ENCODE results near the gene RNF126.
"Not testable (repeated sequence)": the region's sequence is repeated elsewhere in the genome, so short reads cannot be mapped to it uniquely, and the experiment has no call there.

RNF126 gene

DNA sequence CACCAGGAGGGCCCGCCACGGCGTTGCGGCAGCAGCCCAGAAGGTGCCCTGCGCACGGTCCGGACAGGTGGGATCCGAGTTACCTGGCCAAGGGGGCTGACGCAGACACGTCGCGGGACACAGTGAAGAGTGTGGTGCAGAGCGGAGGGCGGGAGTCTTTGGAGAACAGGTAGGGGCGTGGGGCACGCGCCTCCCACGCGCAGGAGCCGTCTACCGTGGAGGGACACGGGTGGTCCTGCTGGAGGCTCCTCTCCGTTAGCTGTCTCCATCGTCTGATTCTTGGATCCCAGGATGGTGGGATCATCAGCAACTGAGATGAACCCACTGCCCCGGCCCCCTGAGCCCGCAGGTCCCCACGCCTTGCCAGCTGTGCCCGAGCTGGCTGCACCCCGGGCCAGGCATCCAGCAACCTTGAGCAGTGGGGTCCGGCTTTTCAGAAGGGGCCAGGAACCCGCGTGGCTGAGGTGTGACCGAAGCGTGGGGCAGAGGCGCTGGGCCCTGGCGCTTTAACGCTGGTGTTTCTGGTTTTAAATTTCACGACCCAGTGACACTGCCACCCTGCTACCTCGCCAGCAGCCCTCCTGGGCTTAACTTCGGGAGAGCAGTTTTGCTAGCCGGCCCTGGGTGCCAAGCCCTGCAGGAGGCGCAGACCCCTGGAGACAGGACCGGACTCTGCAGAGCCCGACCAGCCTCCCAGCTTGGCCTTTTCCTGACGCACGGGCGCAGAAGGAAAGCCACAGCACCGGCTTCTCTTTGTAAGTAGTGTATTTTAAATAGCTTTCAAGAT is 16.0 kb downstream of the RNF126 start:
- DNase-seq (ENCODE audit: low spot score), result no peak

DNA sequence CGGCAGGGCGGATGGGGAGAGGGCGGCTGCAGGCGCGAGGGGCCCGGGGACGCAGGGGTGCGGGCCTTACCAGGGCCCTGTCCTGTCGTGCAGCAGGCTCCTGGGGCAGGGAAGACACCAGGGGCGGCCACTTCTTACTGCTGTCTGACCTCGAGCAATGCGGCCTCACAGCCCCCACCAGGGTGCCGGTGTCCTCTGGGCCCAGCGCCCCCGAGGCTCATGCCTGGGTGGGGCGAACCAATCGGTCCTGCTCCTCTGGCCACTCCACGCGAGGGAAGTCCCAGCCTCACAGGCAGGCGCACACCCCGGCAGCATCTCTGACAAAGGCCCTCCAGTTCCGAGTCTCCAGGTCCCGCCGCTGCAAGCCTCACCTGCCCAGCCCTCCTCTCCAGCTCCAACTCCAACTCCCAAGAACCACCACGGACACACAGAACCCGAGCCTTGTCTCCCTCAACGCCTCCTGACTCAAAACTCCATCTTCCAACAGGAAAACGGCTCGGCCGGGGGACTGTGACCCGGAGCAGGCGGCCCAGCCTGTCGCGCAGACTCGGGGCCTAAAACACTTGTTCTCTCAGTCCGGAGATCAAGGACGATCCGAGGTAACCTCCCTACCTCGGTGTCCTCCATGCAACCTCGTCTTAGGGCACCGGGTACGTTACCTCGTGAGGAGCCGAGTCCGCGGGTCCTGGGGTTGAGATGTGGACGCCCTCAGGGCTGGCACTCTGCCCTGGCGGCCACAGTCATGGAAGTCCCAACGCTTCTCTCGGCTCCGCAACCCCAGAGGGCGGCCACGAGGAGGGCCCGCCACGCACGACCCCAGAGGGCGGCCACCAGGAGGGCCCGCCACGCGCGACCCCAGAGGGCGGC is 16.9 kb downstream of the RNF126 start:
- no peak for DNase-seq (ENCODE audit: low spot score)

DNA sequence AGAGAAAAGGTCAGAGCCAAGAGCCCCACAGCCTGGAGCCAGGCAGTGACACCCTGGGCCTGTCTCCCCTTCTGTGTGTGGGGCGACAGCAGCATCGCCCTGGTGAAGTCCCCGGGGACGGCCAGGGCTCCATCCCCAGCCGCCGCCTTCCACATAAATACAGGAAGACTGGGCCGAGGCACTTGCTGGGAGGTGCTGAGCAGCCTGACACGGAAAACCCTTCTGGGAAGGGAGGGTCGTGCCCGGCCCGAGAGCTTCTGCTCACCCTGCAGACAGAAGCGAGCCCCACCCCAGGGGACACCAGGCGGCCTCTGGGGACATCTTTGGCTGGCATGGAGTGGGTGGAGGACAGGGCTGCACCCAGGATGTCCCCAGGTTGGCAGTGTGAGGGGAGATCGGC is 18.2 kb downstream of the RNF126 start:
- DNase-seq (ENCODE audit: low spot score), result no peak

DNA sequence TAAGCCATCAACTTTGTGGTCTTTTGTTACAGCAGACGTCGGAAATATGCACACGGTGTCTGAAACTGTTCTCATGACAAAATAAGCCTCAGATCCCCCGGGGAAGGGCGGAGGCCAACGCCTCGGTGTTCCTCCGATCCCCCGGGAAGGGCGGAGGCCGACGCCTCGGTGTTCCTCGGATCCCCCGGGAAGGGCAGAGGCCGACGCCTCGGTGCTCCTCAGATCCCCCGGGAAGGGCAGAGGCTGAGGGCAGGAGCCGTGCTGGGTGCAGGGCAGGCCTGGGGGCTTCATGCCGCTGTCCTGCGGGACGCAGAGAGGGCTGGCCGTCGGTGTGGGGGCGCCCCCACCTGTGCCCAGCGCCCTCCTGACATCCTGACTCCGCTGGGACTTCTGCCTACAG is 18.7 kb downstream of the RNF126 start:
- no peak for DNase-seq (ENCODE audit: low spot score)

DNA sequence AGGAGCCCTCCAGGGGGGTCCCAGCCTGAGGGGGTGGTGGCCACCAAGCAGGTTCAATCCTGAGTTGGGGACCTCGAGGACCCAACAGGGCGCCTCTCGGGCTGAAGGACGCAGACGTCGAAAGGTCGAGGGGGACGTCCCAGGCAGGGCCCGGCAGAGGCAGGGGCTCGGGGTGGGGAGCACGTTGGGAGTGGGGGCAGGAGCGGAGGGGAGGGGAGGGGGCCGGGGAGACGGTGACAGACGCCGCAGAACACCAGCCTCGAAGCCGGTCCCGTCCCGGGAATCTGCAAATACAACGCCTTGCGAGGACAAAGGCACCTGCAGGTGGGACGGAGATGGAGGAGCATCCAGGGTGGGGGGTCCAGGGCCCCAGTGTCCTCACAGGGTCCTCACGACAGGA is 19.3 kb downstream of the RNF126 start:
- DNase-seq (ENCODE audit: low spot score), result no peak

DNA sequence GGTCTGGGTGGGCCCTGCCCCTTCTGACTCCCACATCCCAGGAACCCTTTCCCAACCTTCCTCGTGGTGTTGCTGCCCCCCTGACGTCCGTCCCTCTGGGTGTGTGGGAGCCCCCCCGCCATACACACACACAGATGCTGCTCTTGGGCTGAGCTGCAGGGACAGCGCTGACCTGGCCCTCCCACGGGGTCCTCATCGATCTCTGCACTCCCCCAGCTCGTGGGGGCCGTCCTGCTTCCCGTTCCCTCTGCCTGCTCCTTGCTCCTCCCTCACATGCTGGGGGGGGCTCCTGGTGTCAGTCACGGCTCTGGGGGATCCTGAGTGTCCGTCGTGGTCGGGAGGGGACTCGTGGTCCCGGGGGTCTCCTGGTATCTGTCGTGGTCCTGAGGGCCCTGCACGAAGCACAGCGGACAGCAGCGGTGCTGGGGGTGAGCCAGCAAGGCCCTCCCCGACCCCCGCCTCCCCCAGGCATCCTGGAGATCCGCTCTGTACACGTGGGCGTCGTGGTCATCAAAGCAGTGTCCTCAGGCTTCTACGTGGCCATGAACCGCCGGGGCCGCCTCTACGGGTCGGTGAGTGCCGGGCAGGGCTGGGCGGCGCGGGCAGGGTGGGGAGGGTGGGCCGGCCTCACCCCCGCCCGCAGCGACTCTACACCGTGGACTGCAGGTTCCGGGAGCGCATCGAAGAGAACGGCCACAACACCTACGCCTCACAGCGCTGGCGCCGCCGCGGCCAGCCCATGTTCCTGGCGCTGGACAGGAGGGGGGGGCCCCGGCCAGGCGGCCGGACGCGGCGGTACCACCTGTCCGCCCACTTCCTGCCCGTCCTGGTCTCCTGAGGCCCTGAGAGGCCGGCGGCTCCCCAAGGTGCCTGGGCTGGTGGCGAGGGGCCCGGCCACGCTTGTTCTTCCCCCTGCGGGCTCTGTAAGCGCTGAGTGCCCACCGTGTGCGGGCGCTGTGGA is 20.0 kb downstream of the RNF126 start:
- no peak for DNase-seq (ENCODE audit: low spot score)

DNA sequence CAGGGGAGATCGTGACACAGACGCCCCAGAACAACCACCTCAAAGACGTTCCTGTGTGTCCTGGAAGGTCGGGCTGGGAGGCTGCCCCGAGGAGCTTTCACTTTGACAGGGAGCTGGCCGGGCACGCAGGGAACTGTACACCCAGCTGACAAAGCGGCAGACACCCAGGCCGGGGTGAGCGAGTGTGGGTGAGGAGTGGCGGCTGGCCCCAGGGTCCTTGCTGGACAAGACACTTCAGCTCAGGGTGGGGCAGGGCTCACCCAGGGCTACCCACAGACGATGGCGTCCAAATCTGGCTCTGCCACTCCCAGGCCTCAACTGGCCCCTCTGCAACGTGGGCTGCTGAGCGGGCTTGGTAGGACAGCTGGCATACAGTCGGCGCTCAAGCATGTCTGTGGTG is 21.3 kb downstream of the RNF126 start:
- no peak for DNase-seq (ENCODE audit: low spot score)

DNA sequence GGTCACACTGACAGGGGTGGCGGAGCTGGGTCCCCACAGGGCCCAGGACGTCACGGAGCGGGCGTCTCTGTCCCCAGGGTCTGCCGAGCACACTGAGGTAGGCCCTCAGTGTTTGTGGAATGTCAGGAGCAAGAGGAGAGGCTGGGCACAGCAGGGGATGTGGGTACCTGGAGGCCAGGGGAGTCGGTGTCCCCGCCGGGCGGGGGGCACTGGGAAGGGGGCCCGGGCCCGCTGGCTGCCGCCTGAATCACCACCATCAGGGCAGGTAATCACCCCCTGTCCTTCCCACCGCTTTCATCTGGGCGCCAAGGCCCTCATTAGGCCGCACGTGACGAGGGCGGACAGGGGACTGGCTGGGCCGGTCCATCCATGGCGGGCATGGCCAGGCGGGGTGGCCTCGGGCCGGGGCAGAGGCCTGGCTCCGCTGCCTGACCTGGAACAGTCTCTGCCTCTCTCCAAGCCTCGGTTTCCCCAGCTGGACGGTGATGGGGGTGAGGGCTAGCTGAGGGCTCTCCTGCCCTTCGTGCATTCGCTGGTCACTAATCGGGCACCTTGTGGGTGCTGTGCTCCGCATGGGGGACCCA is 22.3 kb downstream of the RNF126 start:
- no peak for DNase-seq (ENCODE audit: low spot score)

DNA sequence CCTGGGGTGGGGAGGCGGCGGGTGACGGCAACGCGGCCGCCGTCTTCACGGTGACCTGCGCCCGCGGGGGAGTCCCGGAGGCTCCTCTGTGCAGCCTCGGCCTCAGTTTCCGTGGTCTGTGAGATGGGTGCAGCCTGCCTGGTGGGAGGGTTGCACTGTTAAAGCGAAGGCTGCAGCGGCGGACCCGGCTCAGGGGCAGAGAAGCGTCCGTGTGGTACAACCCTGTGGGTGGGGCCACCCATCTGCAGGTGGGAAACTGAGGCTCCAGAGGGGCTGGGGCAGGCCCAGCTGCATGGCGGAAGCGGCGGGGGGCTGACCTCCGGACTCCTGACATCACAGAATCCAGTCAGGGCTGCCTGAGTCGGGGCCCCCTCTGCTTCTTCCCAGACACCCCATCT is 22.9 kb downstream of the RNF126 start:
- DNase-seq (ENCODE audit: low spot score), result no peak

DNA sequence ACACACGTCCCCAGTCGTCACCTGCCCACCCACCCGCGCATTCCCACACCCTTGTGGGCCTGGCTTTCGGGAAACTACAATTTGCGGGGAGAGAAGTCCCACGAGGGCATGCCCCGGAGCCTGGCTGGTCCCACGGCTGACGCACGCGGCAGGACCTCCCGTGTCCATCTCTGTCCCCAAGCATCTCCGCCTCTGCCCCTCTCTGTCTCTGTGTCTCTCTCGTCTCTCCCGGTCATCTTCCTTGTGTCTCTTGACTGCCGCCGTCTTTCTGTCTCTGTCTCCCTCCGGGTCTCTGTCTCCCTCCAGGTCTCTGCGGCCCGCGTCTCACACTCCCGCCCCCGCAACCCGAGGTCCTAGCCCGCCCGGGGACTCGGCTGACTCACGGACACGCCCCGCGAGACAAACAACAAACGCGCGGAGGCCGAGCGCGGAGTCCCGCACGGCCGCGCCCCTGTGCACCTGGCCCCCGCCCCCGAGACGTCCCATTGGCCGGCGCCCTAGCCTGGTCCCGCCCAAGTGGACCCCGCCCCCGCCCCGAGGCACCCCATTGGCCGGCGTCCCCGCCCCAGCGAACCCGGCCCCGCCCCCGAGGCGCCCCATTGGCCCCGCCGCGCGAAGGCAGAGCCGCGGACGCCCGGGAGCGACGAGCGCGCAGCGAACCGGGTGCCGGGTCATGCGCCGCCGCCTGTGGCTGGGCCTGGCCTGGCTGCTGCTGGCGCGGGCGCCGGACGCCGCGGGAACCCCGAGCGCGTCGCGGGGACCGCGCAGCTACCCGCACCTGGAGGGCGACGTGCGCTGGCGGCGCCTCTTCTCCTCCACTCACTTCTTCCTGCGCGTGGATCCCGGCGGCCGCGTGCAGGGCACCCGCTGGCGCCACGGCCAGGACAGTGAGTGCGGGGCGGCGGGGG is 23.5 kb downstream of the RNF126 start, which contains the start of gene FGF22:
FGF22 (plus strand) TSS at position 627 of the 908 bp plus-strand sequence; CDS start at position 674, 47 bp downstream.
- DNase-seq (ENCODE audit: low spot score), result peak; percentile 99

DNA sequence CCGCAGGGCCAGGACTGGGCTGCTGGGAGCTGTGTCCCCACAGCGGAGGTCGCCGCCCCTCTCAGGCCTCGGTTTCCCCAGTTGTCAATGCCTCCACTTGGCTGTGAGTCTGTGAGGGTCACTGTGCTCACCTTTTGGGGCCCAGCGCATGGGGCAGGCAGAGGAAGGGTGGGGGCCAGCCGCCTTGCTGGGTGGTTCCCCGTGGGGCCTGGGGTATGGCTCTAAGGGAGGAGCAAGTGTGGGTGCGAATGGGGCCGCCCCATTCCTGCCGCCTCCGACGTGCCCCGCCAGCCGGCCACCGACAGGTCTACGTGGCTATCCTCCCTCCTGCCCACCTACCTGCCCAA is 24.1 kb downstream of the RNF126 start:
- no peak for DNase-seq (ENCODE audit: low spot score)

DNA sequence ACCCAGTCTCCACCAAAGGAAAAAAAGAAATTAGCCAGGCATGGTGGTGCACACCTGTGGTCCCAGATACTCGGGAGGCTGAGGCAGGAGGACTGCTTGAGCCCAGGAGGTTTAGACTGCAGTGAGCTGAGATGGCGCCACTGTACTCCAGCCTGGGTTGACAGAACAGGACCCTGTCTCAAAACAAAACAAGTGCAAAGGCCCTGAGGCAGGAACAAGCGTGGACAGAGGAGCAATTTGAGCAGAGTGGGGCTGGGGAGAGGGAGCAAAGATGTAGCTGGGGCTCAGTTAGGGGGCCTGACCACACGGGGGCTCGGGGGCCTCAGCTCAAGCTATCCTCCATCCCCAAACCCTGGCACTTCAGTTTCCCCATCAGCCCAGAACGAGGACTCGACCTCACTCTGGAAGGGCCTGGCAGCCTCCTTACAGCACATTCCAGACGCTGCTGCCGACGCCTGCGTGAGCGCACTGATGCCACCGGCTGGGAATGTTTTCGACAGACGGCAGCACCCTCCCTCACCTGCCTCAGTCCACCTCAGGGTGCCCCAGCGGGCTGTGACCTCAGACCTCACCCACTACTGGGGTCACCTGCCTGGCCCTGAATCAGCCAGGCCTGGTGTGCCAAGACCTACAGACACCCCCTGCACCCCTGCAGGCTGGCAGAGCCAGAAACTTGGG is 27.9 kb downstream of the RNF126 start:
- no peak for DNase-seq (ENCODE audit: low spot score)

DNA sequence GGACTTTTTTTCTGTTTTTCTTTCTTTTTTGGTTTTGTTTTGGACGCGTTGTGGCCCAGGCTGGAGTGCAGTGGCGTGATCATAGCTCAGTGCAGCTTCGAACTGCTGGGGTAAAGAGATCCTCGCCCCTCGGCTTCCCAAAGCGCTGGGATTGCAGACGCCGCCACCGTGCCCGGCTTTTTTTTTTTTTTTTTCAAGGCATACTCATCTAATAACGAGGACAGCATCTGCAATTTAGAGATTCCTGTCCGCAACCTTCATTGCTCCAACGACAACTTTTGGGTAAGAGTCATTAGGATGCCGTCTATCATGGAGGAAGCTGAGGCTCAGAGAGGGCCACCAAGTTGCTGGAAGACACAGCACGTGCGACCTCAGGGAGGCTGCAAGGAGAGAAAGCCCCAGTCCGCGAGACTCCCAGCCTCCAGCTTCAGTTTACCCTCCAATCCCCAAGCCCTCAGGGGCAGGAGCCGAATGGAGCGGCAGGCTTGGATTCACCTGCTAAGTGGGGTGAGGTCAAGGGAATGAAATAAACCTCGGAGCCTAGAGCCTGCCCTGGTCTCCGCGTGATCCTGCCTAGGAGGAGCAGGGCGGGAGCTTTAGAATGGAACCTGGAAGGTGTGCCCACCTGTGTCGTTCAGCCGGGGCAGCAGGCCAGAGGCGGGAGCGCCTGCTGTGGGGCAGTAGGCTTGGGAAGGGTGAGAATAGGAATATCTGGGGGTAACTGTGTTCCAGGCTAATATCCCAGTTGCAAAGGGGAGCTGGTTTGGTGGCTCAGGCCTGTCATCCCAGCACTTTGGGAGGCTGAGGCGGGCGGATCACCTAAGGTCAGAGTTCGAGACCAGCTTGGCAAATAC is 29.0 kb downstream of the RNF126 start:
- no peak for DNase-seq (ENCODE audit: low spot score)

DNA sequence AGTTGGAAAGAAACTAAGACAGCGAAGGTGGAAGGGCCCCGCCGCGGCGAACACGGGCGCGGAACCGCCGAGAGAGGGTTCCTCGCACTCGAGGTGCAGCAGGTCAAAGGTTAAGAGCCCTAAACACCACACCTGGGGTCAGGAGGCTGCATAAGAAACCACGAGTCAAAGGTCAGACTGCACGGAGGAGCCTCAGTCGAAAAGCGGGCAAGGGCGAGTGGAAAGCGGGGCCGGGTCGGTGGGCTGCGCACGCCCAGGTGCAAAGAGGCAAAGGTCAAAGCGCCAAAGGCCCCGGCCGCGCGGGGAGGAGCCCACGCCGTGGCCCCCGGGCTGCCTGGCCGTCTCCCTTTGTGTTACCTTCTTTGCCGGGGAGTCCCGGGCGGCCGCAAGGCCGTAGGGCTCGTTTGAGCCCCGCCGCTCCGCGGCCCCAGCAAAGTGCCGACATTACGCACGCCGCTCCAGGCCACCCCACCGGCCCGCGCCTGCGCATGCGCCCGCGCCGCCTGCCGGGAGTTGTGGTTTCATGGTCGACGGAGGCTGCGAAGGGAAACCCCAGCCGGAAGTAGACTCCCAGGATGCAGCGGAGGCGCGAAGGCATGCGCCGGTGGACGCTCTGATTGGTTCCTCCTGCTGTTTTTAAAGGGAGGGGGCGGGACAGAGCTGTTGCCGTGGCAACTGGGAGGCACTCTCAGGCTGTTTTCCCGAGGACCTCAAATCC is 29.8 kb downstream of the RNF126 start, which contains the start of gene POLRMT:
POLRMT (minus strand) TSS at position 470 of the 718 bp plus-strand sequence; CDS start at position 445, 25 bp downstream.
- DNase-seq (ENCODE audit: low spot score), result peak; percentile 100

DNA sequence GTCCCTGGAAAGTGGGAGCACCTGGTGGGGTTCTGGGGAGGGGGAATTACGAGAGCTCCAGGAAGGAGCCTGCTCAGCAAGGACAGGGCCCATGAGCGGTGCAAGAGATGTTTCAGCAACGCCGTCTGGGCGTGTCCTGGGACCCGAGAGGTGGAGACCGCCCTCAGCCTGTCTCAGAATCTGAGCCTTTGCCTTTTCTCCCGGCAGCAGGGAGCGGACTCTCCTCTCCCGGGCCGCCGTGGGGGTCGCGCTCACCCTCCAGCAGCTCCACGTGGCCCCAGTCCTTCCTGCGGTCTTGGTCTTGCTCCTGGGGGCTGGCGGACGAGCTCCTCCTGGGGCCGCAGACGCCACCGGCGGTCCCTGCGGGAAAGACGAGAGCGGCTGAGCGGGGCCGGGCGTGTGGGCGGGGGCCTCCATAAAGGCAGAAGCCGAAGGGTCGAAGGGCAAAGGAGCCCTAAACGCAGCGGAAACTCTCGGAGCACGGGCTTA is 30.4 kb downstream of the RNF126 start:
- DNase-seq (ENCODE audit: low spot score), result peak; percentile 95

DNA sequence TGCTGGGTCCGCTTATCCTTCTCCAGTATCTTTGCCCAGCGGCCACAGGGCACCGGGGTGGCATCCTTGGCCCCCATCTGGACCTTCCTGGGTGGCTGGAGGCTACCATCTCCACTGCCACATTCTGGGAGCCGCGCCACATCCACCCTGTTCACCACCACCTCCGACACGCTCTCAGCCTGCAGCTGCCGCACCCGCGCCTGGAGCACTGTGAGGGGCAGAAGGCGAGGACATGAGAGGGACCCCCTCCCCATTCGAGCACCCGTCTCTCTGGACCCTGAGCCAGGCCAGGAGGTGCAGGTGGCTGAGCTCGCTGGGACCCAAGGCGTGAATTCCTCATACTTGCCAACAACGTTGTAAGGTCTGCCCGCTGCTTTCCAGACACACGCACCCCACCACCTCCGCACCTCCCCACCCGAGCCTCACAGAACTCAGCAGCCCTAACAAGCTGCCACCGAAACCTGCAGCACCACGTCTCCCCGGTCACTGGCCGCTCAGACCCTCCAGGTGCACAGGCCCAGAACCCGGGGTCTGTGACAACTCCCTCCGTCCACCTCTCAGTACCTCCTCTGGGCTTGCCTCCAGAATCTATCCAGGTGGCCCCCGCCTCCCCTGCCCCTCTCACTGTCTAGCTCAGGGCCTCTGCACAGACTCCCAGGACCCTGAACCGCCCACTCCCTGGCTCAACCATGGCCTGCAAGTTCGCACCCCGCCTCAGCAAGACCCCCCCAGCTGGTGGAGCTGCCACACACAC is 32.9 kb downstream of the RNF126 start:
- no peak for DNase-seq (ENCODE audit: low spot score)

DNA sequence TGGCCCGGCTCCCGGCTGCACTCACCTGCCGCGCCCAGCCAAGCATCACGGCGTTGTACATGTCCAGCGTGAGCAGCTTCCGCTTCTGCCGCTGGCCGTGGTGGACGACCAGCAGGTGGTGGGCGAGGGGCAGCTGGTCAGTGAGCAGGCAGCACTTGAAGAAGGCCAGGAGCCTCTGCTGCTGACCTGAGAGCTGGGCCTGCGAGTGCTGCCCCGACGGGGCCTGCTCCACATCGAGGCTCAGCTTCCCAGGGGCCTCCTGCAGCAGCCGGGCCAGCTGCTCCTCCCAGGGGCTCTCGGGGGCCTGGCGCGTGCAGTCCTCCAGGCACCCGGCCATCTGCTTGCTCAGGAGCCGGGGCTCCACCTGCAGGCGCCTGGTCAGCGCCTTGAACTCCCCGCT is 33.5 kb downstream of the RNF126 start:
- DNase-seq (ENCODE audit: low spot score), result not testable (repeated sequence)

All from HuH-7.5 (cell line).